Naive thymus-derived CD4-positive, alpha-beta T cell (primary cell): Measurements from ENCODE around the gene KCNE2. TPM values are rescaled to one million over a fixed set of nuclear protein-coding genes. Genes with fewer than 3 reads are reported as not detected.
A peak's percentile ranks its signal among the peaks of the same experiment; 100 is the strongest.

Experiments
- ATAC-seq: fragments of 150-1000 bp; cut with Tn5 transposase; 2 replicates; pipeline ENCODE4 v1.10.0; 2021; ENCODE audit warnings: mild to moderate bottlenecking, moderate library complexity
- CTCF ChIA-PET: fragments of 350-600 bp; sonication (Branson Sonifier 250); formaldehyde crosslinking; loops from one replicate; lab custom pipeline; 2021; ENCODE audit warnings: antibody characterized with exemption; lab: Charles Lee
- POLR2A ChIA-PET: fragments of 350-600 bp; sonication (Branson Sonifier 250); formaldehyde crosslinking; loops from one replicate; lab custom pipeline; 2021; ENCODE audit warnings: antibody characterized with exemption, inconsistent platforms; lab: Charles Lee
- DNase-seq, 9 donors: peaks; one replicate each; pipeline versions ENCODE4 v3.0.0 to v3.0.0-alpha.2; 2020 to 2022; ENCODE audit warnings: mixed read lengths in 1 of 9
- H3K27ac ChIP-seq: one replicate; pipeline ENCODE4 v1.7.0; 2013; ENCODE audit warnings: mild to moderate bottlenecking, low read depth, low read length, moderate library complexity
- H3K27me3 ChIP-seq, 2 donors: one replicate each; pipeline ENCODE4 v1.7.0; 2013; ENCODE audit warnings: low read length in 2 of 2, mild to moderate bottlenecking in 2 of 2, moderate library complexity in 2 of 2; ENCODE audit not compliant: control insufficient read depth in 2 of 2, insufficient read depth in 2 of 2
- H3K36me3 ChIP-seq, 3 experiments: 1 replicate in 2 of 3; 2 replicates in 1 of 3; pipeline ENCODE4 v1.7.0; 2013; ENCODE audit warnings: low read length in 3 of 3, mild to moderate bottlenecking in 3 of 3, moderate library complexity in 1 of 3; ENCODE audit not compliant: insufficient read depth in 3 of 3, control insufficient read depth in 2 of 3
- H3K4me1 ChIP-seq, 2 donors: one replicate each; pipeline ENCODE4 v1.7.0; 2013; ENCODE audit warnings: low read length in 2 of 2, mild to moderate bottlenecking in 2 of 2, moderate library complexity in 1 of 2; ENCODE audit not compliant: control insufficient read depth in 2 of 2, insufficient read depth in 2 of 2
- H3K4me3 ChIP-seq: 2 replicates; pipeline ENCODE4 v1.7.0; 2013; ENCODE audit warnings: mild to moderate bottlenecking, low read length
- H3K9me3 ChIP-seq, 3 experiments: 1 replicate in 2 of 3; 2 replicates in 1 of 3; pipeline ENCODE4 v1.7.0; 2013; ENCODE audit warnings: low read length in 3 of 3; ENCODE audit not compliant: control insufficient read depth in 2 of 3
- H3K27ac Mint-ChIP-seq, 9 donors: one replicate each; pipeline ENCODE4 v1.8.0; 2020 to 2022; ENCODE audit warnings: mixed read lengths in 9 of 9, mild to moderate bottlenecking in 8 of 9, moderate library complexity in 5 of 9, inconsistent platforms in 2 of 9
- H3K27me3 Mint-ChIP-seq, 5 donors: one replicate each; pipeline ENCODE4 v1.8.0; 2021 to 2022; ENCODE audit warnings: mixed read lengths in 5 of 5, mild to moderate bottlenecking in 1 of 5
- H3K36me3 Mint-ChIP-seq, 5 donors: one replicate each; pipeline ENCODE4 v1.8.0; 2020 to 2022; ENCODE audit warnings: mixed read lengths in 5 of 5, mild to moderate bottlenecking in 3 of 5, inconsistent platforms in 1 of 5
- H3K4me1 Mint-ChIP-seq, 7 donors: one replicate each; pipeline ENCODE4 v1.8.0; 2020 to 2022; ENCODE audit warnings: mixed read lengths in 7 of 7, mild to moderate bottlenecking in 3 of 7, inconsistent platforms in 1 of 7
- H3K4me3 Mint-ChIP-seq, 10 donors: one replicate each; pipeline ENCODE4 v1.8.0; 2020 to 2022; ENCODE audit warnings: mild to moderate bottlenecking in 10 of 10, mixed read lengths in 10 of 10, moderate library complexity in 6 of 10, inconsistent platforms in 2 of 10
- H3K9me3 Mint-ChIP-seq, 11 donors: one replicate each; pipeline ENCODE4 v1.8.0; 2020 to 2022; ENCODE audit warnings: mixed read lengths in 11 of 11, mild to moderate bottlenecking in 4 of 11, inconsistent platforms in 1 of 11, moderate library complexity in 1 of 11
- intact Hi-C, 2 donors: fragments of 100-400 bp; cut with micrococcal nuclease; formaldehyde crosslinking; loops; one replicate each; pipeline ENCODE4 v1.15.1; 2023
- polyA plus RNA-seq, 2 donors: library from polyadenylated mRNA; unstranded; fragments of 300-500 nt; fragmentation: Illumina TruSeq; gene quantifications; one replicate each; pipeline ENCODE4 v1.2.3, GENCODE V29; 2021
- total RNA-seq, 6 experiments: library from RNA in 5 of 6; stranded (reverse) in 5 of 6; gene quantifications; 1 replicate in 5 of 6; 2 replicates in 1 of 6; pipeline ENCODE4 v1.2.3 and lab custom pipeline; 2021 to 2026

Gene KCNE2, protein sequence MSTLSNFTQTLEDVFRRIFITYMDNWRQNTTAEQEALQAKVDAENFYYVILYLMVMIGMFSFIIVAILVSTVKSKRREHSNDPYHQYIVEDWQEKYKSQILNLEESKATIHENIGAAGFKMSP
- total RNA-seq (under 1 TPM in 1 of 5 experiments, not detected in 4; 0.51 TPM), polyA plus RNA-seq (not detected), total RNA-seq (lab: John Stamatoyannopoulos, UW) (not detected)

DNA sequence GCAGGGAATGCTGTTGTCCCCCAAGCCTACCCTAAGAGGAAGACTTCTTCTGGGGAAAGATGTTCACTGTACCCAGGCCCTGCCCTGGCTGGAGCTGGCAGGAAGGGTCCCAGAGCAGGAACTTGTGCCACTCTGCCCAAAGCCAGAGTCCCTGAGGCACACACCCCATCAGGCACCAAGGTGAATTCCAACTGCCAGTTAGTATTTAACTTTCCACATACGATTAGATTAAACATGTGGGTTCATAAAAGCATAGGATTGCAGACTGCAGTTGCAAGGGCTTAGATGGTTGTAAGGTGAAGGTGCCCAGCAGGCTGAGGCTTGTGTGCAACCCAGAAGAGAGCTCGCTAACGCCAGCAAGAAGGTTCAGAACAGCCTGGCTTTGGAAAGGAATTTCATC is at the start of gene KCNE2:
Gene KCNE2, plus strand, starts transcription at position 274 of the 400 bp plus-strand sequence. CDS start 6,473 bp downstream, outside the sequence.
- ChIA-PET POLR2A (no interaction called here), CTCF (no interaction called here)
- Mint-ChIP-seq H3K4me3 (no peak within 1 kb of the TSS), H3K4me1 (peaks cover 0 to 11% (median 7%) of the 10 kb centered on the region in 7 donors), H3K27me3 (peaks cover 5 to 26% (median 15%) of the 10 kb centered on the region in 5 donors), H3K27ac (no peak within 1 kb of the TSS), H3K9me3 (peaks cover 0 to 4% (median 0%) of the 10 kb centered on the region in 11 donors), H3K36me3 (peaks cover 0 to 3% (median 0%) of the 10 kb centered on the region in 5 donors)
- intact Hi-C loops: no loop called here
- Histone ChIP-seq H3K36me3 (no peaks in the 10 kb centered on the region), H3K4me1 (no peaks in the 10 kb centered on the region), H3K4me3 (no peak within 1 kb of the TSS), H3K9me3 (no peaks in the 10 kb centered on the region), H3K27me3 (no peaks in the 10 kb centered on the region), H3K27ac (no peak within 1 kb of the TSS)
- ATAC-seq (no peak), DNase-seq (no peak)

DNA sequence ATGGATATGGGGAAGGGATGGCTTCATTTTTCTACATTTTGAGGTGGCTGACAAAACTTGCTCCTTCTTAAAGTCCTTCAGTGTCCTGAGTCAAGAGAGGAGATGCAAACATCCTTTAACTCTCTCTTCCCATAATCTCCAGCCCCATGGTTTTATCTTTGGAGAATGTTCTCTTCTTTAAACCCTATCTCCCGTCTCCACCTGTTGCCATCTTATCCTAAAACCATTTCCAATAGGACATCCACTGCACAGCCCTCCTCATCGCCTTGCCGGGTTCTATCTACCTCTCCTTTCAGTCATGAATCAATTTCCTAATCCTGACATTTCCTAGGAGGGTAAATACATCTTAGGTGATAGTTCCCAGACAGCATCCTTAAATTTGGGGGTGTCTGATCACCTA is 44.2 kb upstream of the KCNE2 start:
- Histone ChIP-seq H3K4me3 (no peak overlapping the region), H3K36me3 (no peaks in the 10 kb centered on the region), H3K27me3 (peaks cover 0 to 3% of the 10 kb centered on the region in 2 donors), H3K9me3 (no peaks in the 10 kb centered on the region), H3K4me1 (no peaks in the 10 kb centered on the region), H3K27ac (no peak overlapping the region)
- Mint-ChIP-seq H3K27me3 (peaks cover 5 to 32% (median 6%) of the 10 kb centered on the region in 5 donors), H3K27ac (no peak overlapping the region), H3K4me1 (no peaks in the 10 kb centered on the region), H3K4me3 (no peak overlapping the region), H3K36me3 (peaks cover 0 to 4% (median 0%) of the 10 kb centered on the region in 5 donors), H3K9me3 (peaks cover 0 to 5% (median 0%) of the 10 kb centered on the region in 11 donors)
- POLR2A ChIA-PET: no interaction called here
- ATAC-seq (no peak), DNase-seq (no peak)
- CTCF ChIA-PET: no interaction called here
- intact Hi-C loops: no loop called here

DNA sequence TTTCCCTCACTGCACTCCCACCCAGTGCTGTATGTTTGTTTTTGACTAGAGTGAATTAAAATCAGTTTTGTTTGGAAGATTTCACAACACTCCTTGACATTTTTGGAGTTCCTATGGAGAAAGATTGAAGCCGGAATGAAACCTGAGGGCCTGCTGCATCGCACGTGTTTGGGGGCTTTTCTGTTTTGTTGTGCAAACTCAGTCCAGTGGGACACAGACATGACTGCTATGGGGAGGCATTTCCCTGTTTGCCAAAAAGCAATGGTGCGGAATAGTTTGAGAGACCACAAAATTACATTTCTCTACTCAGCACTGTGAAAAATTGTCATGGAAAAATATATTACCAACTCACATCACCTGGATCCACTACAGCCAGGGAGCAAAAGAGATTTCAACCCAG is 43.8 kb upstream of the KCNE2 start:
- peaks cover 0 to 4% (median 0%) of the 10 kb centered on the region in 5 donors for H3K36me3 Mint-ChIP-seq
- no peaks in the 10 kb centered on the region for H3K4me1 Mint-ChIP-seq
- no peak for DNase-seq
- Histone ChIP-seq H3K27me3 (peaks cover 0 to 3% of the 10 kb centered on the region in 2 donors), H3K27ac (no peak overlapping the region), H3K36me3 (no peaks in the 10 kb centered on the region), H3K9me3 (no peaks in the 10 kb centered on the region), H3K4me3 (no peak overlapping the region), H3K4me1 (no peaks in the 10 kb centered on the region)
- intact Hi-C loops: no loop called here
- H3K27me3 Mint-ChIP-seq: peaks cover 4 to 32% (median 6%) of the 10 kb centered on the region in 5 donors
- POLR2A ChIA-PET: no interaction called here
- H3K4me3 Mint-ChIP-seq: no peak overlapping the region
- peaks cover 0 to 5% (median 0%) of the 10 kb centered on the region in 11 donors for H3K9me3 Mint-ChIP-seq
- CTCF ChIA-PET: no interaction called here
- ATAC-seq: no peak
- H3K27ac Mint-ChIP-seq: no peak overlapping the region

DNA sequence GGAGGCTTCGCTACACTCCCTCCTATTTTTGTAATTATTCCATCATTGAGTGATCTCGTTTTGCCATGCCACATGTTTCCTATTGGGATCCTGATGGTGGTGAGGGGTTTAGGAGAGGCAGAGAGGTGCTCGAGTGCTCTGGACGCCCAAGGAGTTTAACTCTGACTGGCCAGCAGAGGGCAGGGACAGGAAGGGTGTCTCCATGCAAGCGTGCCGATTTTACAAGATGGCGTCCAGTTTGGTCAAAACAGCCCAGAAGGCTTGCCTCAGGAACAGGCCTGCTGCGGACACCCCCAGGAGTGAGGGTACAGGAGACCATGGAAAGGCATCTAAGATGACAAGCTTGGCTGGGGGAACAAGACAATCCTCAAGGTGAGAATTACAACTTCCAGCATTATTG is 33.8 kb upstream of the KCNE2 start:
- Histone ChIP-seq H3K4me3 (no peak overlapping the region), H3K36me3 (no peaks in the 10 kb centered on the region), H3K4me1 (no peaks in the 10 kb centered on the region), H3K27ac (no peak overlapping the region), H3K27me3 (no peaks in the 10 kb centered on the region), H3K9me3 (no peaks in the 10 kb centered on the region)
- intact Hi-C loops: no loop called here
- peaks cover 0 to 13% (median 0%) of the 10 kb centered on the region in 5 donors for H3K27me3 Mint-ChIP-seq
- H3K4me3 Mint-ChIP-seq: no peak overlapping the region
- peaks cover 2 to 14% (median 6%) of the 10 kb centered on the region in 11 donors for H3K9me3 Mint-ChIP-seq
- no peak for DNase-seq
- H3K36me3 Mint-ChIP-seq: peaks cover 0 to 8% (median 6%) of the 10 kb centered on the region in 5 donors
- CTCF ChIA-PET: no interaction called here
- POLR2A ChIA-PET: no interaction called here
- H3K27ac Mint-ChIP-seq: peak overlapping the region in 1 of 9 donors; percentile 82
- no peaks in the 10 kb centered on the region for H3K4me1 Mint-ChIP-seq
- no peak for ATAC-seq

DNA sequence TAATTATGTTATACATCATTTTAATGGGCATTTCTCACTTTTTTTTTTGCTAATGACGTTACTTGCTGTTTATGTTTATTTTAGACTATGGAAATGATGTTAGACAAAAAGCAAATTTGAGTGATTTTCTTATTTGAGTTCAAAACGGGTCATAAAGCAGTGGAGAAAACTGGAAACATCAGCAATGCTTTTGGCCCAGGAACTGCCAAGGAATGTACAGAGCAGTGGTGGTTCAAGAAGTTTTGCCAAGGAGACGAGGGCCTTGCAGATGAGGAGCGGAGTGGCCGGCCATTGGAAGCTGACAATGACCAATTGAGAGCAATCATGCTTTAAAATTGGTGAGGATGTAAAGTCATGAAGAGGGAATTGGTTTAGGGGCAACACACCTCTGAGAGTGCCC is 32.1 kb upstream of the KCNE2 start:
- Histone ChIP-seq H3K27me3 (no peaks in the 10 kb centered on the region), H3K27ac (no peak overlapping the region), H3K9me3 (no peaks in the 10 kb centered on the region), H3K4me1 (no peaks in the 10 kb centered on the region), H3K36me3 (no peaks in the 10 kb centered on the region), H3K4me3 (no peak overlapping the region)
- no peaks in the 10 kb centered on the region for H3K4me1 Mint-ChIP-seq
- H3K36me3 Mint-ChIP-seq: peaks cover 0 to 8% (median 6%) of the 10 kb centered on the region in 5 donors
- no peak for ATAC-seq
- no peak overlapping the region for H3K27ac Mint-ChIP-seq
- intact Hi-C loops: no loop called here
- ChIA-PET POLR2A (no interaction called here), CTCF (no interaction called here)
- H3K27me3 Mint-ChIP-seq: peaks cover 0 to 9% (median 0%) of the 10 kb centered on the region in 5 donors
- DNase-seq: no peak
- peaks cover 2 to 14% (median 6%) of the 10 kb centered on the region in 11 donors for H3K9me3 Mint-ChIP-seq
- H3K4me3 Mint-ChIP-seq: no peak overlapping the region

DNA sequence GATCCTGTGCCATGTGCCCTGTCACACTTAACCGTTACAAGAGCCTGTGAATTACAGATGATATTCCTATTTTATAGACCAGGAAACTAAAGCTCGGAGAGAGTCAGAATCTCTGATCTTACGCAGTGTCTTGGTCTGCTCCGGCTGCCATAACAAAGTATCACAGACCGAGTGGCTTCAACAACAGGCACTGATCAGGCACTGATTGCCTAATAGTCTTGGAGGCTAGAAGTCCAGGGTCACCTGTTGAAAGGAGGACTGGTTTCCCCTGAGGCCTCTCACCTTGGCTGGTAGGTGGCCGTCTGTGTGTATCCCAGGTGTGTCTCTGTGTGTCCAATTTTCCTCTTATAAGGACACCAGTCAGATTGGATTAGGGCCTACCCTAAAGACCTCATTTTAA is 31.5 kb upstream of the KCNE2 start:
- H3K27ac Mint-ChIP-seq: no peak overlapping the region
- H3K4me1 ChIP-seq: no peaks in the 10 kb centered on the region
- no peaks in the 10 kb centered on the region for H3K36me3 ChIP-seq
- ATAC-seq (no peak), DNase-seq (no peak)
- no peaks in the 10 kb centered on the region for H3K9me3 ChIP-seq
- ChIA-PET POLR2A (no interaction called here), CTCF (no interaction called here)
- H3K9me3 Mint-ChIP-seq: peaks cover 2 to 14% (median 6%) of the 10 kb centered on the region in 11 donors
- no peak overlapping the region for H3K4me3 ChIP-seq
- no peak overlapping the region for H3K27ac ChIP-seq
- intact Hi-C loops: no loop called here
- no peak overlapping the region for H3K4me3 Mint-ChIP-seq
- H3K4me1 Mint-ChIP-seq: no peaks in the 10 kb centered on the region
- H3K36me3 Mint-ChIP-seq: peaks cover 0 to 8% (median 6%) of the 10 kb centered on the region in 5 donors
- no peaks in the 10 kb centered on the region for H3K27me3 ChIP-seq
- peaks cover 0 to 5% (median 0%) of the 10 kb centered on the region in 5 donors for H3K27me3 Mint-ChIP-seq
